Osteocyte (in vitro differentiated cells): ENCODE measurements around the gene GNB5. TPM values are rescaled to one million over a fixed set of nuclear protein-coding genes. Genes with fewer than 3 reads are reported as not detected.
A peak's percentile ranks its signal among the peaks of the same experiment; 100 is the strongest.

ENCODE experiments used
- DNase-seq: peaks from one replicate; pipeline ENCODE4 v3.0.0; 2021; ENCODE audit warnings: mixed read lengths; ENCODE audit not compliant: unreplicated experiment; ENCODE audit errors: extremely low spot score
- H3K27ac Mint-ChIP-seq: one replicate; pipeline ENCODE4 v1.8.0; 2021; ENCODE audit warnings: mild to moderate bottlenecking, mixed read lengths; ENCODE audit not compliant: unreplicated experiment
- H3K27me3 Mint-ChIP-seq: one replicate; pipeline ENCODE4 v1.8.0; 2021; ENCODE audit warnings: mixed read lengths; ENCODE audit not compliant: unreplicated experiment
- H3K36me3 Mint-ChIP-seq: one replicate; pipeline ENCODE4 v1.8.0; 2021; ENCODE audit warnings: mixed read lengths; ENCODE audit not compliant: unreplicated experiment
- H3K4me1 Mint-ChIP-seq: one replicate; pipeline ENCODE4 v1.8.0; 2021; ENCODE audit warnings: mixed read lengths; ENCODE audit not compliant: unreplicated experiment
- H3K4me3 Mint-ChIP-seq: one replicate; pipeline ENCODE4 v1.8.0; 2021; ENCODE audit warnings: mild to moderate bottlenecking, moderate library complexity, mixed read lengths; ENCODE audit not compliant: unreplicated experiment
- H3K9me3 Mint-ChIP-seq: one replicate; pipeline ENCODE4 v1.8.0; 2021; ENCODE audit warnings: mixed read lengths; ENCODE audit not compliant: unreplicated experiment
- CTCF ChIP-seq: fragments of 200-600 bp; sonication (generic); IDR thresholded peaks from 2 replicates; pipeline ENCODE4 v1.5.0; 2021; ENCODE audit warnings: antibody characterized with exemption, mild to moderate bottlenecking, moderate library complexity
- total RNA-seq: library from RNA; stranded (reverse); gene quantifications from 2 replicates; pipeline ENCODE4 v1.2.1, GENCODE V29; 2021

Gene GNB5
- total RNA-seq, 1 donor from 2014 or later: 34.0 TPM

GRCh38 chr15:52186651-52187486 lies 4.3 kb downstream of the GNB5 start:
- no peak for TF ChIP-seq CTCF
- Mint-ChIP-seq H3K27me3 (no peaks in the 10 kb centered on the region), H3K4me1 (peaks cover 2% of the 10 kb centered on the region), H3K9me3 (no peaks in the 10 kb centered on the region), H3K36me3 (no peaks in the 10 kb centered on the region), H3K27ac (no peak overlapping the region), H3K4me3 (no peak overlapping the region)
- DNase-seq: peak; percentile 51

GRCh38 chr15:52185151-52185561 lies 6.0 kb downstream of the GNB5 start:
- Mint-ChIP-seq H3K36me3 (no peaks in the 10 kb centered on the region), H3K9me3 (no peaks in the 10 kb centered on the region), H3K4me1 (peaks cover 10% of the 10 kb centered on the region), H3K27me3 (no peaks in the 10 kb centered on the region), H3K4me3 (no peak overlapping the region), H3K27ac (no peak overlapping the region)
- TF ChIP-seq CTCF: no peak
- DNase-seq: peak; percentile 66

- H3K9me3 Mint-ChIP-seq: no peaks in the 10 kb centered on the region
- no peak for DNase-seq
- H3K4me1 Mint-ChIP-seq: peaks cover 10% of the 10 kb centered on the region
- no peaks in the 10 kb centered on the region for H3K27me3 Mint-ChIP-seq
- H3K4me3 Mint-ChIP-seq: no peak overlapping the region
- H3K27ac Mint-ChIP-seq: no peak overlapping the region
- no peak for TF ChIP-seq CTCF
- H3K36me3 Mint-ChIP-seq: no peaks in the 10 kb centered on the region
Observed at GRCh38 chr15:52184721-52185120, 6.5 kb downstream of the GNB5 start.

- no peaks in the 10 kb centered on the region for H3K27me3 Mint-ChIP-seq
- no peak overlapping the region for H3K27ac Mint-ChIP-seq
- no peaks in the 10 kb centered on the region for H3K36me3 Mint-ChIP-seq
- H3K4me3 Mint-ChIP-seq: no peak overlapping the region
- no peaks in the 10 kb centered on the region for H3K9me3 Mint-ChIP-seq
- DNase-seq: peak; percentile 70
- peaks cover 14% of the 10 kb centered on the region for H3K4me1 Mint-ChIP-seq
- TF ChIP-seq CTCF: peak; percentile 68
Observed at GRCh38 chr15:52183562-52184173, 7.5 kb downstream of the GNB5 start.
